MM.1S (cell line): ENCODE measurements around the gene PEX14.

Source experiments
- DNase-seq: peaks from one replicate; pipeline ENCODE4 v3.0.0-alpha.2; 2015
- H2AFZ ChIP-seq: fragments of 300-600 bp; sonication (generic); 2 replicates; pipeline ENCODE4 v1.6.0; 2016; ENCODE audit warnings: antibody characterized with exemption, low read length
- H3F3A ChIP-seq: fragments of 300-600 bp; sonication (generic); 2 replicates; pipeline ENCODE4 v1.6.1; 2016; ENCODE audit warnings: mild to moderate bottlenecking, antibody characterized with exemption, low read length, moderate library complexity, mixed read lengths; ENCODE audit not compliant: insufficient read depth
- H3K27ac ChIP-seq: fragments of 300-600 bp; sonication (generic); 2 replicates; pipeline ENCODE4 v1.5.1; 2016; ENCODE audit warnings: mild to moderate bottlenecking, low read length
- H3K27me3 ChIP-seq: fragments of 300-600 bp; sonication (generic); replicated peaks from 2 replicates; pipeline ENCODE4 v1.6.0; 2016; ENCODE audit warnings: low read length; ENCODE audit not compliant: insufficient read depth
- H3K36me3 ChIP-seq: fragments of 300-600 bp; sonication (generic); replicated peaks from 2 replicates; pipeline ENCODE4 v1.6.1; 2016; ENCODE audit warnings: mild to moderate bottlenecking, low read length, mixed read lengths; ENCODE audit not compliant: insufficient read depth
- H3K4me1 ChIP-seq: fragments of 300-600 bp; sonication (generic); 2 replicates; pipeline ENCODE4 v1.6.1; 2016; ENCODE audit warnings: low read length, mixed read lengths
- H3K4me2 ChIP-seq: fragments of 300-600 bp; sonication (generic); 2 replicates; pipeline ENCODE4 v1.6.0; 2016; ENCODE audit warnings: low read depth, low read length
- H3K4me3 ChIP-seq: fragments of 300-600 bp; sonication (generic); 2 replicates; pipeline ENCODE4 v1.5.1; 2016; ENCODE audit warnings: low read length, mixed read lengths
- H3K79me2 ChIP-seq: fragments of 300-600 bp; sonication (generic); 2 replicates; pipeline ENCODE4 v1.6.1; 2016; ENCODE audit warnings: mixed run types, low read length, mixed read lengths
- H3K9ac ChIP-seq: fragments of 300-600 bp; sonication (generic); 2 replicates; pipeline ENCODE4 v1.6.1; 2016; ENCODE audit warnings: low read length, mixed read lengths
- H3K9me2 ChIP-seq: fragments of 300-600 bp; sonication (generic); replicated peaks from 2 replicates; pipeline ENCODE4 v1.6.1; 2016; ENCODE audit warnings: mild to moderate bottlenecking, low read length, mixed read lengths; ENCODE audit not compliant: insufficient read depth
- H3K9me3 ChIP-seq: fragments of 300-600 bp; sonication (generic); replicated peaks from 2 replicates; pipeline ENCODE4 v1.6.1; 2016; ENCODE audit warnings: mild to moderate bottlenecking, low read length, mixed read lengths; ENCODE audit not compliant: insufficient read depth
- H4K20me1 ChIP-seq: fragments of 300-600 bp; sonication (generic); 2 replicates; pipeline ENCODE4 v1.6.1; 2016; ENCODE audit warnings: mild to moderate bottlenecking, low read length, moderate library complexity, mixed read lengths; ENCODE audit not compliant: insufficient read depth
- CTCF ChIP-seq: fragments of 300-600 bp; sonication (generic); IDR thresholded peaks from 2 replicates; pipeline ENCODE4 v1.5.1; 2016; ENCODE audit warnings: antibody characterized with exemption, low read length, mixed read lengths
- EZH2 ChIP-seq: fragments of 300-600 bp; sonication (generic); optimal IDR thresholded peaks from 2 replicates; pipeline ENCODE3; 2017; ENCODE audit warnings: low read depth, mild to moderate bottlenecking, antibody characterized with exemption, low read length, mixed read lengths
- EZH2phosphoT487 ChIP-seq: fragments of 300-600 bp; sonication (generic); IDR thresholded peaks from 2 replicates; pipeline ENCODE4 v1.6.1; 2018; ENCODE audit warnings: antibody characterized with exemption, low read length

The PEX14 gene

GRCh38 chr1:10604966-10605365 is 130.2 kb downstream of the PEX14 start:
- no peak overlapping the region for H3K9ac ChIP-seq
- 0 out of 2 replicates have a peak, but pooled peaks cover 3% of the 10 kb centered on the region for H4K20me1 ChIP-seq
- no peaks in the 10 kb centered on the region for H3K36me3 ChIP-seq
- no peaks in the 10 kb centered on the region for H3K4me1 ChIP-seq
- no peaks in the 10 kb centered on the region for H3K27me3 ChIP-seq
- no peak for DNase-seq
- H3K9me3 ChIP-seq = no peaks in the 10 kb centered on the region
- no peaks in the 10 kb centered on the region for H3K79me2 ChIP-seq
- TF ChIP-seq EZH2phosphoT487 (no peak), CTCF (no peak), EZH2 (no peak)
- no peaks in the 10 kb centered on the region for H3F3A ChIP-seq
- no peak overlapping the region for H3K4me2 ChIP-seq
- H3K4me3 ChIP-seq = no peak overlapping the region
- no peak overlapping the region for H2AFZ ChIP-seq
- H3K27ac ChIP-seq = no peak overlapping the region
- H3K9me2 ChIP-seq = no peaks in the 10 kb centered on the region

- Histone ChIP-seq H4K20me1 (0 out of 2 replicates have a peak, but pooled peaks cover 3% of the 10 kb centered on the region), H3K9ac (no peak overlapping the region), H3K36me3 (no peaks in the 10 kb centered on the region), H3K4me3 (no peak overlapping the region), H3K9me3 (no peaks in the 10 kb centered on the region), H3K4me1 (no peaks in the 10 kb centered on the region), H2AFZ (no peak overlapping the region), H3K27ac (no peak overlapping the region), H3K9me2 (no peaks in the 10 kb centered on the region), H3F3A (no peaks in the 10 kb centered on the region), H3K27me3 (no peaks in the 10 kb centered on the region), H3K4me2 (no peak overlapping the region), H3K79me2 (no peaks in the 10 kb centered on the region)
- no peak for DNase-seq
- TF ChIP-seq CTCF (no peak), EZH2phosphoT487 (no peak), EZH2 (no peak)
These were observed 131.3 kb downstream of the PEX14 start for GRCh38 chr1:10606064-10606463.

- Histone ChIP-seq H4K20me1 (0 out of 2 replicates have a peak, but pooled peaks cover 3% of the 10 kb centered on the region), H3K36me3 (no peaks in the 10 kb centered on the region), H3K9me2 (no peaks in the 10 kb centered on the region), H3K9ac (no peak overlapping the region), H3F3A (no peaks in the 10 kb centered on the region), H2AFZ (no peak overlapping the region), H3K79me2 (no peaks in the 10 kb centered on the region), H3K27ac (no peak overlapping the region), H3K4me1 (no peaks in the 10 kb centered on the region), H3K4me2 (no peak overlapping the region), H3K4me3 (no peak overlapping the region), H3K9me3 (no peaks in the 10 kb centered on the region), H3K27me3 (no peaks in the 10 kb centered on the region)
- DNase-seq = no peak
- no peak for TF ChIP-seq EZH2
- no peak for TF ChIP-seq EZH2phosphoT487
- TF ChIP-seq CTCF = no peak
These were observed 132.5 kb downstream of the PEX14 start for GRCh38 chr1:10607228-10607627.
